Loucy (cell line): ENCODE data around the gene AIFM2.

Experiments used
- CTCF ChIP-seq: fragments of 200-600 bp; sonication (generic); conservative IDR thresholded peaks from 2 replicates; pipeline ENCODE4 v1.5.1; 2014; ENCODE audit warnings: mild to moderate bottlenecking, antibody characterized with exemption, low read length
- EZH2phosphoT487 ChIP-seq: fragments of 200-600 bp; IDR thresholded peaks from 2 replicates; pipeline ENCODE4 v1.6.1; 2018; ENCODE audit warnings: antibody characterized with exemption, mild to moderate bottlenecking, moderate library complexity, borderline replicate concordance

- TF ChIP-seq CTCF (no peak), EZH2phosphoT487 (no peak)
Measured at GRCh38 chr10:70119197-70119596, 13.4 kb downstream of the AIFM2 start.
